GM21526 (cell line): Measurements from ENCODE around the gene MAMDC2.
"Not testable (repeated sequence)": the region's sequence is repeated elsewhere in the genome, so short reads cannot be mapped to it uniquely, and the experiment has no call there.

Experiments used
- ATAC-seq: cut with Tn5 transposase; IDR thresholded peaks from one replicate; pipeline ENCODE4 v1.9.1; 2021; ENCODE audit warnings: moderate library complexity; ENCODE audit not compliant: unreplicated experiment, low FRiP score

The MAMDC2 gene

DNA sequence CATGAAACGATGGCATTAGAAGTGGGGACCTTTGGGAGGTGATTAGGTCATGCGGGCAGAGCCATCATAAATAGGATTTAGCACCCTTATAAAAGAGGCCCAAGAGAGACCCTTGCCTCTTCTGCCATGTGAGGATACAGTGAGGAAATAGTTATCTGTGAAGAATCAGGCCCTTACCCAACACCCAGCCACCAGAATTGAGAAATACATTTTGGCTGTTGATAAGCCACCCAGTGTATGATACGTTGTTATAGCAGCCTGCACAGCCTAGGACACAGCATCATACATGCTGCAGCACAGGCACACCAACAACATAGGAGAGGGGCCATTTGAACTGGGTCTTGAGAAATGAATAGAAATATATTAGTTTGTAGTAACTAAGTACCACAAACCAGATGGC is 8.0 kb upstream of the MAMDC2 start:
- no peak for ATAC-seq

DNA sequence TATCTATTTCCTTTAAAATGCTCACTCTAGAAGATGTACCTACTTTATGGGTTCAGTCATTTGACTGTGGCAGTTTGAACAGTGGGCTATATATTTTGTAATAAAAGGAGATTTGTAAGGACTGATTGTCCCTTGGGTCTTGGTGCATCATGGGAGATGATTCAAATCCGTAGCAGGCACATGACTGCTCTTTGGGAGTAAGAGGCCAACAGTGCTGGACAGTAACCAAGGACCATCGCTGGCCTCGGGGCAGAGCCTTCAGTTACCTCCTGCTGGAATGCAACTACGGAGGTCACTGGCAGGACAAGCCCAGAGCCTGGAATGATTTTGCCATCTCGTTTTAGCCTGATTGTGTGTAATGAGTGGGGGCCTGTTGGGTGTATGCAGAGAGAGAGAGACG is 7.0 kb upstream of the MAMDC2 start:
- ATAC-seq, result no peak

DNA sequence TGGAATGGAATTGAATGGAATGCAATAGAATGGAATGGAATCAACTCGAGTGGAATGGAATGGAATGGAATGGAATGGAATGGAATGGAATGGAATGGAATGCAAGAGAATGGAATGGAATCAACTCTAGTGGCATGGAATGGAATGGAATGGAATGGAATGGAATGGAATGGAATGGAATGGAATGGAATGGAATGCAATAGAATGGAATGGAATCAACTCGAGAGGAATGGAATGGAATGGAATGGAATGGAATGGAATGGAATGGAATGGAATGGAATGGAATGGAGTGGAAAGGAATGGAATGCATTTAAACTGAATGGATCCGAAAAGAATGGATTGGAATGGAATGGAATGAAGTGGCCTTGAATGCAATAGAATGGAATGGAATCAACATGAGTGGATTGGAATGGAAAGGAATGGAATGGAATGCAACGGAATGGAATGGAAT is 5.5 kb upstream of the MAMDC2 start:
- ATAC-seq, result not testable (repeated sequence)

DNA sequence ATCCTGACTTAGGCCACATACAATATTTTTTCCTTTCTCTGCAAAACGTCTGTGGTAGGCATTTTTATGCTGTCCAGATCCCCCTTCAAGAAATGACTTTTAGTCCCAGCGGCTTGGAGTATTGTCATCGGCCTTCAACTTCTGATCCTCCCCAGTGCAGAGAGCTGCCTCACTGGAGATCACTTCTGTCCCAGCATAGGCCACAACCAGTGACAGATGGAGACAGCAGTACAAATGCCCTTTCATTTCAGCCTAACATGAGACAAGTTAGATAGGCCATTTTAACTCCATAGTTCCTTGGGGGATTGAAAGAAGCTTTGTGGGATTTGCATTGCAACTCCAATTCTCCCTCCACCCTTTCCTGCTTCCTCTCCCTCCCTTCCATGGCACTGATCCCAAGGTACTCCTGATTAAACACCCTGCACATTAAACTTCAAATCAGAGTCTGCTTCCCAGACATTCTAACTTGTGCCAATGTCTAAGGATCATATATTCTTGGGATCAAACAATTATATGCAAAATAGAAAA is 3.2 kb upstream of the MAMDC2 start:
- no peak for ATAC-seq

DNA sequence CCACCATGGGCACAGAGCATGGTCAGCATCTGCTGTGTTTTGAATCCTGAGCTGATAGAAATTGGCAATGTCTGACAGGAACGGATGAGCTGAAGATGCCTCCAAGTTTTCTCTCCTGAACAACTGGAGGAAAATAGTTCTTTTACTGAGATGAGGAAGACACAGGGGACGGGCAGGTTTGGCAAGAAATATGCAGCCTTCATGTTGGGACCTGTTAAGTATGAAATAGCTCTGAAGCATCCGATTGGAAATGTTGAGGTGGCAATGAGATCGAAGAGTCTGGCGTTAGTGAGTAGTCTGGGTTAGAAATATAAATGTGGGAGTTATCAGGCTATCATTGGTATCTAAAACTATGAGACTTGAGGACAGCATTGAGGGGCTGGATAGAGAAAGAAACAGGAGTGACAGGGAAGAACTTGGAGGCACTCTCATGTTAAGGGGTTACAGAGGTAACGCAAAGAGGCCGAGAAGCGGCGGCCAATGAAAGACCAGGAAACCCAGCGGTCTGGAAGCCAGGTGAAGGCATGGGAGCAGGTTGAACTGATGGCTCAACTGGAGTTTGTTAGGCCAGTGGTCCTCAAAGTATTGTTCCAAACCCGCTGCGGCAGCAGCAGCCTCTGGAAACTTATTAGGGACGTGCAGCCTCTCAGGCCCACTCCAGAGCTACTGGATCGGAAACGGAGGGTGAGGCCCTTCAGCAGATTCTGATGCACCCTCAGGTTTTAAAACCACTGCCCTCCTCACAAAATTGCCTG is 1.0 kb upstream of the MAMDC2 start:
- ATAC-seq, result no peak

DNA sequence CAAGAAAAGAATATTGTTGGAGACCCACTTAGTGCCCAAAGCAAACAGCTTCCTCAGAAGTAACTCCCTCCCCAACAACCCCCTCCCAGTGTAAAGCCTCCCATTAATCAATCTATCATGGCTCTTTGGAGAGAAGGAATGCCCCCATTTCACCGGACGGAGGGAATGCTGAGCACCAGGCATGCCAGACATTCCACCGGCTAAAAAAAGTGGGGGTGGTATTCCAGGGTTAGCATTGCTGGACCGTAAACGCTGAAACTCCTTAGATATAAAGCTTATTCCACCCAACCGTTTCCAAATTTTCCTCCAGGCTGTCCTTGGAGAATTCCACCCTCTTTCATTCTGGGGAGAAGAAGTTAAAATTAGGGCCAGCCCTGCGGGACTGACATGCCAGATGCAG is 363 bp upstream of the MAMDC2 start:
- no peak for ATAC-seq

DNA sequence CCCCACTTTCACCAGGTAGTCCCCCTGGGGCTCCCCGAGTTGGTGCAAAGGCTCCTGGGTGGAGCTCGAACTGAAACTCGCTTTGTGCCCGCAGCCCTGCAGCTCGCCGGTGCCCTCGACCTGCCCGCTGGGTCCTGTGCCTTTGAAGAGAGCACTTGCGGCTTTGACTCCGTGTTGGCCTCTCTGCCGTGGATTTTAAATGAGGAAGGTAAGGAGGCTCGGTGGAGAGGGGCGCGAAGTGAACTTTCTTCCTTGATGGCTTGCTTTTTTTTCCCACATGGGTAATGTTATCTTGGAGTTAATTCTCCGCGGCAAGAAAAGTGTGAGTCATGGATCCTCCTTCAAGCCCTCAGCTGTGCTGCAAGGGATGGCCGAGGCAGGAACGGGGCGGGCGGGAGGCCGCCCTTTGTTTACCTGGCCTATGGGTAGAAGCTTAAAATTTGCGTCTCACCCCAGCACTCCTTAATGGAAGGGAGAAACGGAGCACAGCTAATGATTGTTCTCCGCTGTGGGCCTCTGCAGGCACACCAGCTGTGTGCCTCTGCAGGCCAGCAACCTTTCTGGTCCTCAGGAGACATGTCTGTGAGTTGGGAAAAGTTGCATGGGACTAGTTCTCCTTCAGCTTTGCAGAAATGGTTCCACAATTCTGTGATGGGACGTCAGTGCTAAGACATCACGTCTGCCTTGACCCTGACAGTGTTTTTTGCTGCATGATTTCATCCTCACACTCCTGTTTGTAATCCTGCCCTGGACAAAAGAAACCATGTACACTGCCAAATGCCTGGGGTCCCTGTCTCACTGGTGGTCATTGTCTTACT is 1.1 kb downstream of the MAMDC2 start:
- no peak for ATAC-seq

DNA sequence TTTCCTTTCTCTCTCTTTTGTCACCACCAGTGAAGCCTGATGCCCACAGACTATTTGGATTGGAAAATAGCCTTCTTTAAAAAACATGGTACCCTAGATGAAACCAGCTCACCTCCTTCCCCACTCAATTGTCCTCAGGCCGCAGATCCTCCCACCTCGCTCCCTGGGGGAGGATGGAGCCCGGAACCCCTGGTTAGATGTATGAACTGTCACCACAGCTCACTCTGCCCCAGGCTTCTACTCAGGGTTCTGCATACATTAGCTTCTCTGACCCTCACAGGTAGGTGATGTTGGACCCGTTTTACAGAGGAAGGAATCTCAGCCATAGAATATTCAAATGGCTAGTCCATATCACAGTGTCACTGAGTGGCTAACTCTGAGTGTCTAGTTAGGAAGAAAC is 1.8 kb downstream of the MAMDC2 start:
- ATAC-seq, result no peak

DNA sequence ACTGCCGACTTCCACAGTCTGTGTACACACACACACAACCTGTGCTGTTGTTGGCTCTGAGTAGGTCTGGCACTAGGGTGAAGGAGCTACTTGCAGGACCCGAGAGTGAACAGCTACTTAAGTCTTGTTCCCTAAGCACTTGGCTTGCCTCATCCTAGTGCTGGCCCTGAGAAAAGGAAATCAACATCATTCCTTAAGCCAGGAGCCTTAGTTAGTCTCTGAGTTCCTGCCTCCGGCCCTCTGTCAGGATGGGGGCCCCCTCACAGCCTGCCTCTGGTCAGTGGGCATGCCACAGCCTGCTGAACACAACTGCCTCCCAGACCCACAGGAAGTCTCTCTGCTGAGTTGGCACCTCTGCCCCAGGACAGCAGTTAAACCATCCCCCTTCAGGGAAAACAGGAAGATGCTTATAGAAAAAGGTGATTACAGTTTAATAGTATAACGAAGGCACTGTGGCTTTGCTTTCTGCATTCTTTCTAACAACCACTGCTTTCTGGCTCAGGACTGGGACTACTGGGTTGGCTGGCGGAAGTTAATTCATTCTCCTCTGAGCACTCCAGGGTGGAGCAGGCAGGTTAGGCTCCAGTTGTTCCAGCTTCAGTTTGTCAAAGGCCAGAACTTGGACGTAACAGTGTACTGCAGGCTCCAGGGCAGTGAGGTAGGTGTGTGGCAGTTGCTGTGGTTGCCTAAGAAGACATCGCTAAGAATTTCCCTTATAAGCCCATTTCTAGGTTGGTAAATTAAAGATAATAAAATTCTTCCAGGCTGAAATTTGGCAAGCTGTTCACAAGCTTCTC is 2.8 kb downstream of the MAMDC2 start:
- no peak for ATAC-seq

DNA sequence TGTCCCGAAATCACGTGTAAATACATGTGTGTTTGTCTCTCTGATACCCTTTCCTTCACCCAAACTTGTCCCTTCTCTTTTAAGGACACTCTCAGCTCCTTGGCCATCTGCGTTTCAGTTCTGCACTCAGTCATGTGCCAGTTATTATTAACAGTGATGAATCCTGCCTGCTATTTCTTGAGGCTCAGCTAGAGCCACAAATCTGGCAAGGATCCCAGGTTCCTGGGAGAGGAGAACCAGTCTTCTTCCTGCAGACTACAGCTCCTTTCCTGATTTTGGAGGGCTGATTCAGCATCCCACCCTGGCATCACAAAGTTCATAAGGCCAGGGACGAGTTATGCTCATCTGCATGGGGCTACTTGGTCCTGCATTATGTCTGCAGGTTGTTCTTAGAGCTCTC is 5.6 kb downstream of the MAMDC2 start:
- no peak for ATAC-seq

DNA sequence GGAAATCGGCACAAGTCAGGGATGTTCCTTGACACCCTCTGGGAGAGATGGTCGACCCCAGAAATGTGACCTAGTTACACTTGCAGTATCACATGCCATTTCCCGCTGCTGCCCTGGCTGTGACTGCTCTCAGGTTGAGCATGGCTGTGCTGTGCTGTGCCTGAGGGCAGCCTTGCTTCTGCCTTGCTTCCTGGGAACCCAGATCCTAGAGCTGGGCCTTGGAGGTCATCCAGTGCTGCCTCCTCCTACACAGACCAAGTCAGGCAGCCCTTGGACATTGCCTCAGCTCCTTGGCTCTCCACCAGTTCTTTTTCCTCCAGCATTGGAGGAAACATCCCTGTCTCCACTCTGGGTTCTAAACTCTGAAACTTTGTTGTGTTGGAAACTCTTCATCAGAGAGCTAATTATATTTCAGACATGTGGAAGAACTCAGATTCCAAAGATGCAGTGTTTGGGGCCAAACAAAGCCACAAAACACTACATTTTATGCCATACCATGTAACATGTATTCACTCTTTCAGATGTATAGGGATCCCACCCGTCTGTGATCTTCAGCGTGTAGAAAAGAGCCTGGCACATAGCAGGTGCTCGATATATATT is 6.1 kb downstream of the MAMDC2 start:
- no peak for ATAC-seq

DNA sequence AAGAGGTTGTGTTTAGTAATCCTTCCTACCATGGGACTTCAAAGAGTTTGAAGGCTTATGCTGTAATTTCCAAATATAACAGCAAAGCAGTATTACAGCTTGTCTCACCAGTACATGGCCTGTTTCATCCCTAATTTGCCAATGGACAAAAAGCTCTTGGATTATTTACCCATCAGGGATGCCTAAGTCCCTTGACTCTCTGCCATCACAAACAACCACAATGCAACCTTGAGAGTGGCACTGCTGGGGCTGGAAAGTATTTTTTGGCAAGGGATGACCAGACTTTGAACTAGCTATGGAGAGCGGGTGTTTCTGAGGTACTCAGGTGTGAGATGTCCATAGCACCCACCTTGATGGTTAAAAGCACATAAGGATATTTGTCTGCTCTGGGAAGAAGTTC is 9.1 kb downstream of the MAMDC2 start:
- no peak for ATAC-seq

DNA sequence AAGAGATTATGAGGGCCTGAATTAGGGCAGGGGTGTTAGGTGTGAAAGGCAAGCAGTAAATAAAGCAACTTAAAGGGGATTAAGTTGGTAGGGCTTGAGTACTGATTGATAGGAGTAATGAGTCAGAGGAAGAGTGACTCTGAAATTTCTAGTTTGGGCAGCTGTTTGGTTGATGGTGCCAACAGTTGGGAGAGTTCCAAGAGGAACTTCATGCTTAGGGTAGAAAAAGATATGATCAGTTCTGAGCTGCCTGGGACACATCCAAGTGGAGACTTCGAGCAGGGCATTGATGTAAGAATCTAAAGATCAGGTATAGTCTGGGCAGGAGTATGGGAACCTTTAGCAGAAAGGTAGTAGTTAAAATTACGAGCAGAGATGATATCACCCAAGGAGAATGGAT is 10.2 kb downstream of the MAMDC2 start:
- ATAC-seq, result no peak

DNA sequence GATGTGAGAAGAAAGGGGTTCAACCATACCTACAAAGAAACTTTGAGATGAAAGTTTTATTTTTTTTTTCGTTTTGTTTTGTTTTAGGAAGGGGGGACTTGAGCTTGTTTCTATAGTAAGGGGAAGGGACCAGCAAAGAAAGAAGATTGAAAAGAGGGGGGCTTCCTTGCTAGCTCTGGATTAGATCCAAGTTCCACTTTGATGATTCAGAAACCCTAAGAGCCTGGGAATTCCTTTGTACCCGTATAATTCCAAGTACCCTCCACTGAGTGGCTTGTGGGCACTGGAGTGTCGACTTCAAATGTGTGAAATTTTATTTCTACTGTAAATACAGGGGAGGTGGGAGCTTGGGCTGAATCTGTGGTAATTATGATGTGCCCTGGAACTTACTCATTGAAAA is 10.9 kb downstream of the MAMDC2 start:
- ATAC-seq, result no peak

DNA sequence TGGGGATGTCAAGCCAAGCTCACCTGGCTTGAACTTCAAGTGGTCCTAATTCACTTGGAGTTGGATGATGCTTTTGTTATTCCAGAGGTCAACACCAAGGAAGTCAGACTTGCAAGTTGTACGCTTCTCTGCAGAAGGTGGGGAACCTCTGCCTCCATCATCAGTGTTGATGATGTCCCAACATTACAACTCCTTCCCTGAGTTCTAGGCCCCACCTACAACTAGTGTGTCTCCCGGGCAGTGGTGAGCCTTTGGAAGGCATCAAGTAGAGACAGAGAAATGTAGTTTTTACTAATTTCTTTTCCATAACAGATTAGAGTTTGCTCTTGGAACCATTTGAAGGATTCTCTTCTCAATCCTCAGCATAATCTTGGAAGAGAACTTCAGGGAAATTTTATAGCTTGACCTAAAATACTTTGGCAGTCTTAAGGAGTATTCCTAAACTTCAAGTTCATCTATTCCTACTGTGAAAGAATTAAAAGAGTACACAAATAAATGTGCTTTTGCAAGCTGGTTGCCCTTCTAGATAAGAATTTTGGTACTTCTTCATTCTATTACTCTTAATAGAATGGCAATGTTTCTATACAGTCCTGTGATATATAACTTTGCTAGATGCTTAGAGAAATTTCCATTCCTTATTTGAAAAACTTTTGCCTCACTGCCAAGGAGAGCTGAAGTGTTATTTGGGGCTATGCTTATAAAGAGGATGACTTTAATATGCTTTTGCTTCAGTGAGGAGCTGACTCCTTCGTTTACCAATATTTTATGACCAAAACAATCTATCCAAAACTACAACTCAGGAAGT is 12.0 kb downstream of the MAMDC2 start:
- ATAC-seq, result no peak

DNA sequence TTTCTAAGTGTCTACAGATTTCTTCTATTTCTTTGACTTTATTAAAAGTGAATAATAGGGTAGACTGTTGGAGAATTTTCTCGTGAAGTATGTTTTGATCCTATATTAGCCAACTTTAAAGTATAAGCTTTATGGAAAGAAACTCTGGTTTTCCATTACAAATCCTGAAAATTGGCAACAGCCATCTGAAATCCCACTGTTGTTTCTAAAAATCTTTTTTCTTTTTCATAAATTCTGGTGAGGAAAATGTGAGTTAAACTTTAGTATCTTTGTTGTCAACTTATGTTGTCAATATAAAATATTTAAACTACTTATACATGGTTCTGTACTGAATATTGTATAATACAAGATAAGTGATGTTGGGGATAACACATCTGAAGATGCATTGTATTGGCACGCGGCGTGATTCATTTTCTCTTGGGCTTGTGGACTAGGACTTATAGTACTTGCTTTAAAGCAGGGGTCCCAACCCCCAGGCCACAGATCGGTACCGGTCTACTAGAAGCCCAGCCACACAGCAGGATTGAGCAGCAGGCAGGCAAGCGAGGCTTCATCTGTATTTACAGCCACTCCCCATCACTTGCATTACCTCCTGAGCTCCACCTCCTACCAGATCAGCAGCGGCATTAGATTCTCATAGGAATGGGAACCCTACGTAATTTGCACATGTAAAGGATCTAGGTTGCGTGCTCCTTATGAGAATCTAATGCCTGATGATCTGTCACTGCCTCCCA is 12.7 kb downstream of the MAMDC2 start:
- ATAC-seq, result no peak

DNA sequence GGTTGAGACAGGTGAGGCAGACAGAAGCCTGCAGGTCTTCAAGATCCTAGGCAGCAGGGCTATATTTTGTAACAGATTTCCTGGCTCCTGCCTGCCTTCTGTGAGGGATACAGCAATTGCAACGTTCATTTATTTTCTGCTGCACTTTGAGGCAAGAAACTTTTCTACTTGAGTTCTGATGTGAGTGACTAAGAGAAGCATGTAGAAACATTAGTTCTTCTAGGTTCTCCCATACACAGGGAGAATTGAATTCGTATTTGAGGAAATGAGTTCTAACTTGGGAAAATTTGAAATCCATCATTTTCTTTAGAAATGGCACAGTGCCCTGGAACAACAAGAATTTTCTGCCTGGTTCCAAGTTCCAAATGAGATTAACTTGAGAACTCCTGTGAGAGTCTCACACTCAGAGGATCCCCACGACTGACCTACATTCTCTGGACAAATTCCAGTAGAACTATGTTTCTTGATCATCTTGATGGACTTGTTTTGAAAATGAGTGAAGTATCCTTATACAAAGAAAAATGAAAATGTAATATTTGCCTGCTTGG is 15.0 kb downstream of the MAMDC2 start:
- no peak for ATAC-seq

DNA sequence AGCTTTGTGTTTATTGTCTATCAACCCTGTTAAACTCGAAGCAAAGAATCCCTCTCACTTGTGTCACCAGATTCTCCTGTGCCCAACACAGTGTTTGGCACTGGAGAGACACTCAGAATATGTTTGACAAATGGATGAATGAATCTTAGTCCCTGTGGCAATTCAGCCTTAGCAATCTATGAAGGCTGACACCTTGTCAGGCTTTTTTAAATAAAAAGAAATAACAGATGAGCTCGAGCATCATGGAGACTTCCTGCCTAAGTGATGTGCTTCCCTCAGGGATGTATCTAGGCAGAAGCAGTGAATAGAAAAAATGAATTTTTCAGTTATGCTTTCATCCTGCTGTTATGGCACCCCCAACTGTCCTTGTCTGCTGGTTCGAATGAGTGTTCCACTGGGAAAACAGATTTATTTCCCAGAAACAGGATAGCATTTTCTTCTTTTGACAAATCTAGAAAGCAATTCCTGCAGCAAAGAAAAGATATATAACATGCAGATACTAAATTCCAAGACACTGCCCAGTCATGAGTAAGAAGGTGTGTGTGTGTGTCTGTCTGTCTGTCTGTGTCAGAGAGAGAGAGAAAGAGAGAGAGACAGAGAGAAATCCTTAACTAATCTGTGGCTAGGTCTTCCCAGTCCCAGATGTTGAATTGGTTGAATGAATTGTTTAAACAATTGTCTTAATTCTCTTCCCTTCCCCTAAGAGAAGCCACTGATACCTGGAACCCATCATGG is 16.7 kb downstream of the MAMDC2 start:
- no peak for ATAC-seq
